Fibroblast of lung (primary cell): ENCODE measurements around the gene ZNF197.
"Not testable (repeated sequence)": the region's sequence is repeated elsewhere in the genome, so short reads cannot be mapped to it uniquely, and the experiment has no call there.

ENCODE experiments used
- EZH2 ChIP-seq: IDR thresholded peaks from 2 replicates; pipeline ENCODE4 v1.5.1; 2012; ENCODE audit warnings: low read length, control low read depth, mild to moderate bottlenecking; ENCODE audit errors: missing control alignments
- TF ChIP-seq, protein P1 (sequence below), 2 donors: IDR thresholded peaks in 1 of 2; conservative IDR thresholded peaks in 1 of 2; 1 replicate in 1 of 2; 2 replicates in 1 of 2; pipeline ENCODE4 v1.5.1; 2011 to 2012; ENCODE audit warnings: low read length in 2 of 2, control low read depth in 1 of 2, inconsistent platforms in 1 of 2, low read depth in 1 of 2, mild to moderate bottlenecking in 1 of 2

DNA sequence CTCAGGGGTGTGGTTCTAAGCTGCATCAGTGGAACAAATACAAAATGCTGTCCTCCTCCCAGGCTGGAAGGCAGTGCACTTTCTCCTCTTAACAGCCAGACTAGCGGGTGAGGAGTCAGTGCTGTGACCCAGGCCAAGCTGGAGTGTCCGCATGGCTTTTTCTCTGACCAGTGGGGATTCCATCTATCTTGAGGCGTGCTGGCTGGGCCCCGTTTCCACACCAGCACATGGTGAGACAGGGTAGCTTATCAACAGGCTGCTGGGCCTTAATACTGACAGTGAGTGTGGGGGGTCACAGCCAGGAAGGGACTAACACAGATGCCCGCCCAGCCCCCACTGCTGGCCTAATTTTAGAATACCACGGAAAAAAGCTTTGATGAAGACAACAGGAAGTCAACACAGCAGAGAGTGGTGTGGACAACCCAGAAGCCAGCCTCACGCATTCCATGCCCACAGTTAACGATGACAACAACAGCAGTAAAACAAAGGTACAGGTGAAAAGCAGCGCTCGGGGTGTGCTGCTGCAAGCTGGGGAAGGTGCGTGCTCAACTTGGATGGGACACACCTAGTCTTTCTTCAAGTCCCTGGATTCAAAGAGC lies 47.4 kb upstream of the ZNF197 start:
- TF ChIP-seq, protein P1, sequence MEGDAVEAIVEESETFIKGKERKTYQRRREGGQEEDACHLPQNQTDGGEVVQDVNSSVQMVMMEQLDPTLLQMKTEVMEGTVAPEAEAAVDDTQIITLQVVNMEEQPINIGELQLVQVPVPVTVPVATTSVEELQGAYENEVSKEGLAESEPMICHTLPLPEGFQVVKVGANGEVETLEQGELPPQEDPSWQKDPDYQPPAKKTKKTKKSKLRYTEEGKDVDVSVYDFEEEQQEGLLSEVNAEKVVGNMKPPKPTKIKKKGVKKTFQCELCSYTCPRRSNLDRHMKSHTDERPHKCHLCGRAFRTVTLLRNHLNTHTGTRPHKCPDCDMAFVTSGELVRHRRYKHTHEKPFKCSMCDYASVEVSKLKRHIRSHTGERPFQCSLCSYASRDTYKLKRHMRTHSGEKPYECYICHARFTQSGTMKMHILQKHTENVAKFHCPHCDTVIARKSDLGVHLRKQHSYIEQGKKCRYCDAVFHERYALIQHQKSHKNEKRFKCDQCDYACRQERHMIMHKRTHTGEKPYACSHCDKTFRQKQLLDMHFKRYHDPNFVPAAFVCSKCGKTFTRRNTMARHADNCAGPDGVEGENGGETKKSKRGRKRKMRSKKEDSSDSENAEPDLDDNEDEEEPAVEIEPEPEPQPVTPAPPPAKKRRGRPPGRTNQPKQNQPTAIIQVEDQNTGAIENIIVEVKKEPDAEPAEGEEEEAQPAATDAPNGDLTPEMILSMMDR (conservative IDR thresholded peaks at IDR 0.05 in 1 of 2, IDR thresholded peaks at IDR 0.05 in 1 of 2; ENCODE audit: low read depth in 1 of 2, low read length in 2 of 2) = not testable (repeated sequence)
- not testable (repeated sequence) for TF ChIP-seq EZH2
